ENCODE results near the gene CBL.

CBL gene

GRCh38 chr11:119338965-119339588 is 132.9 kb downstream of the CBL start:
- Histone ChIP-seq H3K27me3 (ENCODE audit: insufficient read depth, low read length) (peaks cover 57% of the 10 kb centered on the region), H3K9me3 (ENCODE audit: insufficient read depth, low read depth, low read length) (no peaks in the 10 kb centered on the region), H3K9ac (ENCODE audit: low read depth, low read length) (peak overlapping the region; percentile 21; the same call in 1 of the 2 replicates), H3K27ac (ENCODE audit: low read length) (no peak overlapping the region), H3K4me1 (ENCODE audit: insufficient read depth, low read length) (peaks cover 19% of the 10 kb centered on the region; the same call in 1 of the 2 replicates), H3K4me3 (ENCODE audit: low read length) (peak overlapping the region; percentile 63; the same call in 1 of the 2 replicates), H3K36me3 (ENCODE audit: insufficient read depth, low read depth, low read length) (peaks cover 14% of the 10 kb centered on the region)

GRCh38 chr11:119339589-119340334 is 133.6 kb downstream of the CBL start:
- Histone ChIP-seq H3K4me3 (ENCODE audit: low read length) (peak overlapping the region; percentile 63; the same call in 1 of the 2 replicates), H3K9me3 (ENCODE audit: insufficient read depth, low read depth, low read length) (no peaks in the 10 kb centered on the region), H3K4me1 (ENCODE audit: insufficient read depth, low read length) (peaks cover 19% of the 10 kb centered on the region; the same call in 1 of the 2 replicates), H3K27ac (ENCODE audit: low read length) (no peak overlapping the region), H3K27me3 (ENCODE audit: insufficient read depth, low read length) (peaks cover 57% of the 10 kb centered on the region), H3K9ac (ENCODE audit: low read depth, low read length) (peak overlapping the region; percentile 21; the same call in 1 of the 2 replicates), H3K36me3 (ENCODE audit: insufficient read depth, low read depth, low read length) (peaks cover 14% of the 10 kb centered on the region)

GRCh38 chr11:119340335-119341221 is 134.4 kb downstream of the CBL start, which contains the start of gene C1QTNF5:
TSS of gene C1QTNF5 (minus strand) at chr11:119340883. CDS start at chr11:119340397, 486 bp downstream.
- H3K27ac ChIP-seq (ENCODE audit: low read length) = no peak within 1 kb of the TSS
- peaks cover 14% of the 10 kb centered on the region for H3K36me3 ChIP-seq (ENCODE audit: insufficient read depth, low read depth, low read length)
- peaks cover 64% of the 10 kb centered on the region for H3K27me3 ChIP-seq (ENCODE audit: insufficient read depth, low read length)
- H3K9me3 ChIP-seq (ENCODE audit: insufficient read depth, low read depth, low read length) = no peaks in the 10 kb centered on the region
- H3K4me1 ChIP-seq (ENCODE audit: insufficient read depth, low read length) = peaks cover 19% of the 10 kb centered on the region; the same call in 1 of the 2 replicates
- peak within 1 kb of the TSS; percentile 63; the same call in 1 of the 2 replicates for H3K4me3 ChIP-seq (ENCODE audit: low read length)
- H3K9ac ChIP-seq (ENCODE audit: low read depth, low read length) = peak within 1 kb of the TSS; percentile 21; the same call in 1 of the 2 replicates

GRCh38 chr11:119341222-119342022 is 135.3 kb downstream of the CBL start:
- peaks cover 19% of the 10 kb centered on the region; the same call in 1 of the 2 replicates for H3K4me1 ChIP-seq (ENCODE audit: insufficient read depth, low read length)
- no peaks in the 10 kb centered on the region for H3K9me3 ChIP-seq (ENCODE audit: insufficient read depth, low read depth, low read length)
- H3K27me3 ChIP-seq (ENCODE audit: insufficient read depth, low read length) = peaks cover 73% of the 10 kb centered on the region
- H3K27ac ChIP-seq (ENCODE audit: low read length) = no peak overlapping the region
- no peak overlapping the region for H3K9ac ChIP-seq (ENCODE audit: low read depth, low read length)
- H3K36me3 ChIP-seq (ENCODE audit: insufficient read depth, low read depth, low read length) = peaks cover 7% of the 10 kb centered on the region; the same call in 1 of the 2 replicates
- H3K4me3 ChIP-seq (ENCODE audit: low read length) = peak overlapping the region; percentile 63; the same call in 1 of the 2 replicates

GRCh38 chr11:119342023-119342300 is 135.8 kb downstream of the CBL start:
- Histone ChIP-seq H3K4me1 (ENCODE audit: insufficient read depth, low read length) (peaks cover 18% of the 10 kb centered on the region; the same call in 1 of the 2 replicates), H3K27ac (ENCODE audit: low read length) (no peak overlapping the region), H3K4me3 (ENCODE audit: low read length) (no peak overlapping the region), H3K9ac (ENCODE audit: low read depth, low read length) (no peak overlapping the region), H3K27me3 (ENCODE audit: insufficient read depth, low read length) (peaks cover 78% of the 10 kb centered on the region), H3K9me3 (ENCODE audit: insufficient read depth, low read depth, low read length) (no peaks in the 10 kb centered on the region), H3K36me3 (ENCODE audit: insufficient read depth, low read depth, low read length) (peaks cover 2% of the 10 kb centered on the region; the same call in 1 of the 2 replicates)

GRCh38 chr11:119342362-119343130 is 136.4 kb downstream of the CBL start:
- Histone ChIP-seq H3K4me3 (ENCODE audit: low read length) (no peak overlapping the region), H3K9ac (ENCODE audit: low read depth, low read length) (no peak overlapping the region), H3K27me3 (ENCODE audit: insufficient read depth, low read length) (peaks cover 83% of the 10 kb centered on the region), H3K36me3 (ENCODE audit: insufficient read depth, low read depth, low read length) (no peaks in the 10 kb centered on the region), H3K27ac (ENCODE audit: low read length) (no peak overlapping the region), H3K9me3 (ENCODE audit: insufficient read depth, low read depth, low read length) (no peaks in the 10 kb centered on the region), H3K4me1 (ENCODE audit: insufficient read depth, low read length) (peaks cover 12% of the 10 kb centered on the region; the same call in 1 of the 2 replicates)

- Histone ChIP-seq H3K27ac (ENCODE audit: low read length) (no peak overlapping the region), H3K4me1 (ENCODE audit: insufficient read depth, low read length) (peaks cover 6% of the 10 kb centered on the region; the same call in 1 of the 2 replicates), H3K9ac (ENCODE audit: low read depth, low read length) (no peak overlapping the region), H3K36me3 (ENCODE audit: insufficient read depth, low read depth, low read length) (no peaks in the 10 kb centered on the region), H3K9me3 (ENCODE audit: insufficient read depth, low read depth, low read length) (no peaks in the 10 kb centered on the region), H3K27me3 (ENCODE audit: insufficient read depth, low read length) (peaks cover 85% of the 10 kb centered on the region), H3K4me3 (ENCODE audit: low read length) (no peak overlapping the region)
Observed at GRCh38 chr11:119343726-119344125, 137.6 kb downstream of the CBL start.

GRCh38 chr11:119344291-119345010 is 138.3 kb downstream of the CBL start:
- Histone ChIP-seq H3K27ac (ENCODE audit: low read length) (no peak overlapping the region), H3K27me3 (ENCODE audit: insufficient read depth, low read length) (peaks cover 78% of the 10 kb centered on the region), H3K4me1 (ENCODE audit: insufficient read depth, low read length) (peaks cover 3% of the 10 kb centered on the region; the same call in 1 of the 2 replicates), H3K9ac (ENCODE audit: low read depth, low read length) (no peak overlapping the region), H3K4me3 (ENCODE audit: low read length) (no peak overlapping the region), H3K9me3 (ENCODE audit: insufficient read depth, low read depth, low read length) (no peaks in the 10 kb centered on the region), H3K36me3 (ENCODE audit: insufficient read depth, low read depth, low read length) (no peaks in the 10 kb centered on the region)

GRCh38 chr11:119345685-119346084 is 139.5 kb downstream of the CBL start:
- Histone ChIP-seq H3K36me3 (ENCODE audit: insufficient read depth, low read depth, low read length) (no peaks in the 10 kb centered on the region), H3K27me3 (ENCODE audit: insufficient read depth, low read length) (peaks cover 66% of the 10 kb centered on the region), H3K27ac (ENCODE audit: low read length) (no peak overlapping the region), H3K9me3 (ENCODE audit: insufficient read depth, low read depth, low read length) (no peaks in the 10 kb centered on the region), H3K4me3 (ENCODE audit: low read length) (no peak overlapping the region), H3K4me1 (ENCODE audit: insufficient read depth, low read length) (peaks cover 3% of the 10 kb centered on the region; the same call in 1 of the 2 replicates), H3K9ac (ENCODE audit: low read depth, low read length) (no peak overlapping the region)

- no peaks in the 10 kb centered on the region for H3K4me1 ChIP-seq (ENCODE audit: insufficient read depth, low read length)
- no peaks in the 10 kb centered on the region for H3K9me3 ChIP-seq (ENCODE audit: insufficient read depth, low read depth, low read length)
- no peaks in the 10 kb centered on the region for H3K36me3 ChIP-seq (ENCODE audit: insufficient read depth, low read depth, low read length)
- H3K4me3 ChIP-seq (ENCODE audit: low read length) = no peak within 1 kb of the TSS
- peaks cover 56% of the 10 kb centered on the region for H3K27me3 ChIP-seq (ENCODE audit: insufficient read depth, low read length)
- H3K9ac ChIP-seq (ENCODE audit: low read depth, low read length) = no peak within 1 kb of the TSS
- no peak within 1 kb of the TSS for H3K27ac ChIP-seq (ENCODE audit: low read length)
Observed at GRCh38 chr11:119346605-119347004, 140.5 kb downstream of the CBL start, which contains the start of gene MFRP. TSS of gene MFRP (minus strand) at chr11:119346705. CDS start at chr11:119346513, 192 bp downstream.
